A673 (cell line): ENCODE measurements around the gene SLC5A6.

Experiments
- CTCF ChIP-seq: fragments of 300-800, 200-600 bp; sonication (generic); conservative IDR thresholded peaks from 2 replicates; pipeline ENCODE4 v1.5.1; 2017; ENCODE audit warnings: low read depth, mild to moderate bottlenecking, antibody characterized with exemption, low read length, moderate library complexity, mixed read lengths
- EZH2 ChIP-seq: fragments of 200-600 bp; sonication (generic); IDR thresholded peaks from 2 replicates; pipeline ENCODE4 v1.6.1; 2017; ENCODE audit warnings: borderline replicate concordance, low read depth, mild to moderate bottlenecking, mixed read lengths, antibody characterized with exemption, low read length; ENCODE audit not compliant: poor library complexity, severe bottlenecking

GRCh38 chr2:27208486-27209050, 3.5 kb downstream of the SLC5A6 start:
- no peak for TF ChIP-seq CTCF
- no peak for TF ChIP-seq EZH2
